Fibroblast of peridontal ligament (primary cell): ENCODE data around the gene WDR82.

Source experiments
- DNase-seq: peaks from one replicate; pipeline ENCODE4 v3.0.0-alpha.2; 2010; ENCODE audit errors: extremely low read depth

WDR82 gene, protein sequence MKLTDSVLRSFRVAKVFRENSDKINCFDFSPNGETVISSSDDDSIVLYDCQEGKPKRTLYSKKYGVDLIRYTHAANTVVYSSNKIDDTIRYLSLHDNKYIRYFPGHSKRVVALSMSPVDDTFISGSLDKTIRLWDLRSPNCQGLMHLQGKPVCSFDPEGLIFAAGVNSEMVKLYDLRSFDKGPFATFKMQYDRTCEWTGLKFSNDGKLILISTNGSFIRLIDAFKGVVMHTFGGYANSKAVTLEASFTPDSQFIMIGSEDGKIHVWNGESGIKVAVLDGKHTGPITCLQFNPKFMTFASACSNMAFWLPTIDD

GRCh38 chr3:52278510-52279069 lies at the start of gene WDR82:
Gene WDR82 (minus strand): TSS chr3:52278649. CDS start chr3:52278361, 288 bp downstream.
- peak; percentile 86 for DNase-seq

- no peak for DNase-seq
Measured at GRCh38 chr3:52327486-52328290, 49.2 kb upstream of the WDR82 start.

DNA sequence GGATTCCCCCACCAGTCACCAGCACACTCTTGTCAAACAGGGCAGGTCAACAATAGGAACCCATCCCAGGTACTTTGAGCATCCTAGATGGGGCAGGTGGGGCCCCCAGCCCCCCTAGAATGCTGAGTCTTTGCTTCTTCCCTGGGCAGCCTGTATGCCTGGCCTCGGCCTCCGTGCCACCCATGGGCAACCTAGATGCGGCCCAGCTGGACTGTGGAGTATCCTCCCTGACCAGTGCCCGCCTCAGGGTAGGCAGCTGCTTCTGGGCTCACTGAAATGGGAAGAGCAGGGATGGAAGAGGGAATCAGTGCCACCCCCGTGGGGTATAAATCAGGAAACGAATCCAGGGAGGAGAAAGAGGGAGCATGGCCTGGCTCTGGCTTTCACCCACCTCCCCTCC lies 48.5 kb upstream of the WDR82 start:
- DNase-seq: no peak

- no peak for DNase-seq
Measured at GRCh38 chr3:52325686-52326085, 47.2 kb upstream of the WDR82 start.

GRCh38 chr3:52324676-52325075 lies 46.2 kb upstream of the WDR82 start:
- DNase-seq: no peak

- DNase-seq: no peak
Measured at GRCh38 chr3:52323526-52324295, 45.3 kb upstream of the WDR82 start.

- DNase-seq: no peak
Measured at GRCh38 chr3:52322466-52322865, 44.0 kb upstream of the WDR82 start.

GRCh38 chr3:52321481-52321880 lies 43.0 kb upstream of the WDR82 start:
- DNase-seq: no peak

- DNase-seq: no peak
Measured at GRCh38 chr3:52319921-52320595, 41.6 kb upstream of the WDR82 start.

DNA sequence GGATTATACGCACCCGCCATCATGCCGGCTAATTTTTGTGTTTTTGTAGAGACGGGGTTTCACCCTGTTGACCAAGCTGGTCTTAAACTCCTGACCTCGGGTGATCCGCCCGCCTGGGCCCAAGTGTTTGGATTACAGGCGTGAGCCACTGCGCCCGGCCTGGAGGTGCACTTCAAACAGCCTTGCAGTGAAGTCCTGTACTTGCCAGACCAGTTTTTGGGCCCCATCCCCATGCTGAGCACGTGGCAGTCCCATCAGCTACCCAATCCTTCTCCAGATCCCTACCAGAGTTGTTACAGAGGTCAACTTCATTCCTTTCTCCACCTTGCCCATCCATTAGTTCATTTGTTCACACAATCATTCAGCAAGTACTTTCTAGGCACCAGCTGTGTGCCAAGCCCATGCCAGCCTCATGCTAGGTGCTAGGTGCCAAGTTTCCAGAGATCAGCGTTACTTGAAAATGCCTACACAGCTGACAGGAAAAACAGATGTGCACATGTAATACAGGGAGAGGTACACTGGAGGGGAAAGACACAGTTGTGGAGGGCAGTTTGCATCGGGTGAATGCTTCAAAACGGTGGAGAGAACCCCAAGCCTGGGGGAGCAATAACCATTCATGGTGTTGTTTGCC lies 39.9 kb upstream of the WDR82 start:
- no peak for DNase-seq

GRCh38 chr3:52317208-52318000 lies 39.0 kb upstream of the WDR82 start:
- peak; percentile 17 for DNase-seq

GRCh38 chr3:52315977-52316764 lies 37.7 kb upstream of the WDR82 start, which contains the start of gene DNAH1:
Gene DNAH1 (plus strand): TSS chr3:52316319. CDS start chr3:52322443, 6,124 bp downstream.
- DNase-seq: no peak

GRCh38 chr3:52315006-52315405 lies 36.6 kb upstream of the WDR82 start:
- no peak for DNase-seq

DNA sequence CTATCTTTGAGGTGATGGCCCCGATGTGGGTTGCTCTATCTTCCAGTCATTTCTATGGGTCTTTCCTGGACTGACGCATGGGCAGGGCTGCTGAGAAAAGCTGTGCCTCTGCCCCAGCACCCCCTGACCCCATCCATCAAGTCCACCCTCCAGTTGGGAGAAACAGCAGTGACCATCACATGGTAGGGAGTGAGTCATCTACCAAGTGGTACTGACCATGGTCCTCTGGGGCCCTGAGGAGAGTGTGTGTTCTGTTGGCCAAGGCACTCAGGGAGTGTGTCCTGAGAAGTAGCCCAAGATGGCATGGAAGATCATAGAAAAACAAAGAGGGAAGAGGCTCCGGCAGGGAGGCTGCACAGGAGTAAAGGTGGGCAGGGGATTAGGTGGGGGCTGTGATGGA lies 36.0 kb upstream of the WDR82 start:
- peak; percentile 23 for DNase-seq

GRCh38 chr3:52313774-52314188 lies 35.3 kb upstream of the WDR82 start:
- peak; percentile 35 for DNase-seq

- DNase-seq: no peak
Measured at GRCh38 chr3:52313188-52313773, 34.8 kb upstream of the WDR82 start.

- no peak for DNase-seq
Measured at GRCh38 chr3:52311576-52312119, 33.2 kb upstream of the WDR82 start.

- DNase-seq: no peak
Measured at GRCh38 chr3:52310861-52311575, 32.6 kb upstream of the WDR82 start.
